HG03469 (cell line): Measurements from ENCODE around the gene IL17C.
"Not testable (repeated sequence)": the region's sequence is repeated elsewhere in the genome, so short reads cannot be mapped to it uniquely, and the experiment has no call there.

Experiments
- ATAC-seq: cut with Tn5 transposase; IDR thresholded peaks from one replicate; pipeline ENCODE4 v1.9.1; 2021; ENCODE audit warnings: mild to moderate bottlenecking, moderate library complexity, moderate number of reproducible peaks; ENCODE audit not compliant: unreplicated experiment

The IL17C gene

DNA sequence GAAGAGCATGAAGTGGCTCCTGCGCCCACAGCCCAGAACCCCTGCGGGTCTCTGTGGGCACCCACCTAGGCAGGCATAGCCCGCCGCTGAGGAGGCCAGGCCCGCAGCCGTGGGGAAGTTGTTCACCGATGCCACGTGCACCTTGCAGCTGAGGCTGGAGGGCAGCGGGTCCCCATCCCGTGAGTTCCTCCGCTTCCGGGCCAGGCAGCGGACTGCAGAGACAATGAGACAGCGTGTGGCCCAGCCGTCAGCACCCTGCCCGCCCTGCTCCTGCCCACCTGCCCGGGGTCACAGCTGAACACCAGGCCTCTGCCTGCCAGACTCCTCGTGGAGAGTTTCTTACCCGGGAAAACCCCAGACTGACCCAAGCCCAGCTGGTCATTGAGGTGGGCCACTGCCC, 19.0 kb downstream of the IL17C start:
- no peak for ATAC-seq

GRCh38 chr16:88658714-88659113, 20.3 kb downstream of the IL17C start:
- ATAC-seq: no peak

- no peak for ATAC-seq
Measured at GRCh38 chr16:88659160-88659559, 20.8 kb downstream of the IL17C start.

DNA sequence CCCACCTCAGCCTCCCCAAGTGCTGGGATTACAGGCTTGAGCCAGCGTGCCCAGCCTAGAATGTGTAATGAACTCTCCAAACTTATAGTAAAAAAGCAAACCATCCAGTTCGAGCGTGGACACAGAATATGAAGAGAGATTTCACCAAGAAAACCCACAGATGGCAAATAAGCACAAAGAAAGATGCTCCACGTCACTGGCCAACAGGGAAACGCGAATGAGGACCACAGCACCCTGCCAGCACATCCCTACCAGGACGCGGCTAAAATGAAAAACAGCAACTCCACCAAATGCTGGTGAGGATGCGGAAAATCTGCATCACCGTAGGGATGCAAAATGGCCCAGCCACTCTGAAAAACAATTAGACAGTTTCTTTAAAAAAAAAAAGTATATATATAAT, 23.1 kb downstream of the IL17C start:
- no peak for ATAC-seq

GRCh38 chr16:88662222-88662842, 24.0 kb downstream of the IL17C start:
- no peak for ATAC-seq

DNA sequence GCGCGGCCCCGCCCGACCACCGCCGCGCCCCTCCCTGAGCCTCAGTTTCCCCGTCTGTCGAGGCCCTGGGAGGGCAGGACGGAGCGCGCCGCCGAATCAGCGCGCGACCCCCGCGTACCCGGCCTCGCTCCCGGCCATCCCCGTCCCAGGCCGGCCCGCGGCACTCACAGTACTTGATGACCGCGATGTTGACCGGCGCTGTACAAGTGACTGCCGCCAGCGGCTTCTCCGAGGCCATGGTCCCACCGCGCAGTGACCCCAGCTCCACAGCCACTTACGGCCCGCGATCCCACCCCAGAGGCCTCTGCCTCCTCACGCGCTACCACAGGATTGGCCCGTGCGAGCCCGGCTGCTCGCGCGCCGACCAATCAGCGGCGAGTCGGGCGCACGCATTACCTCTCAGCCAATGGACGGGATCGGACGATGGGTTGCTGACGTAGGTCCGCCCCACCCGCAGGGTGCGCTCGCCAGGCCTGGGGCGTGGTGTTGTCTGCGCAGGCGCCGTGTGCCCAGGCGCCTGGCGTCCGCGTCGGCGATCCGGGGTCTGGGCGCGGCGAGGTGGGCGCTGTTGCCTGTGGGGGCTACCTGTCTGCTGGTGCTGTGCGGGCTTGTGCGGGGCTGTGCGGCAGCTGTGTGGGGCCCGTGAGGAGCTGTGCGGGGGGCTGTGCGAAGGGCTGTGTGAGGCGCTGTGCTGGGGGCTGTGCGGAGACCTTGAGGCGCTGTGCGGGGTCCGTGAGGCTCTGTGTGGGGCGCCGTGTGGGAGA, 24.7 kb downstream of the IL17C start, which contains the start of gene MVD:
Gene MVD, minus strand, starts transcription at position 249 of the 764 bp plus-strand sequence. Its CDS starts 11 bp downstream, at position 238.
- ATAC-seq: peak; percentile 88

- ATAC-seq: no peak
Measured at GRCh38 chr16:88665148-88665547, 26.8 kb downstream of the IL17C start.

DNA sequence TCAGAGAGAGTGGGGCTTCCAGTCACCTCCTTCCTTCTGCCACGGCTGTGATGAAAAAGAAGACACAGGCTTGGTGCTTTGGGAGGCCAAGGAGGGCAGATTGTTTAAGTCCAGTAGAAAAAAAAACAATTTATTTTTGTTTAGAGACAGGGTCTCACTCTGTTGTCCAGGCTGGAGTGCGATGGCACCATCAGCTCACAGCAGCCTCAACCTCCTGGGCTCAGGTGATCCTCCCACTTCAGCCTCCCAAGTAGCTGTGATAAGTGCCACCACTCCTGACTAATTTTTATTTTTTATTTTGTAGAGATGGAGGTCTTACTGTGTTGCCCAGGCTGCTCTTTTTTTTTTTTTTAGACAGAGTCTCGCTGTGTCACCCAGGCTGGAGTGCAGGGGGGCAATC, 27.2 kb downstream of the IL17C start:
- ATAC-seq: no peak

- ATAC-seq: no peak
Measured at GRCh38 chr16:88667461-88667860, 29.1 kb downstream of the IL17C start.

DNA sequence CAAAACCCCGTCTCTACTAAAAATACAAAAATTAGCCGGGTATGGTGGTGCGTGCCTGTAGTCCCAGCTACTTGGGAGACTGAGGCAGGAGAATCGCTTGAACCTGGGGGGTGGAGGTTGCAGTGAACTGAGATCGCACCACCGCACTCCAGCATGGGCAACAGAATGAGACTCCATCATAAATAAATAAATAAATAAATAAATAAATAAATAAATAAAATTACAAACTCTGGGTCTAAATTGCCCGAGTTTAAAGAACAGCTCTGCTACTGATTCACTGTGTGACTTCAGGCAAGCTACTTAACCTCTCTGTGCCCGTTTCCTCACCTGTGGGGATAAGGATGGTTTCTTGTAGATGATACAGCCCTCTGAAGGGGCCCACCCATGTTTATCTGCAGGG, 31.1 kb downstream of the IL17C start:
- not testable (repeated sequence) for ATAC-seq

DNA sequence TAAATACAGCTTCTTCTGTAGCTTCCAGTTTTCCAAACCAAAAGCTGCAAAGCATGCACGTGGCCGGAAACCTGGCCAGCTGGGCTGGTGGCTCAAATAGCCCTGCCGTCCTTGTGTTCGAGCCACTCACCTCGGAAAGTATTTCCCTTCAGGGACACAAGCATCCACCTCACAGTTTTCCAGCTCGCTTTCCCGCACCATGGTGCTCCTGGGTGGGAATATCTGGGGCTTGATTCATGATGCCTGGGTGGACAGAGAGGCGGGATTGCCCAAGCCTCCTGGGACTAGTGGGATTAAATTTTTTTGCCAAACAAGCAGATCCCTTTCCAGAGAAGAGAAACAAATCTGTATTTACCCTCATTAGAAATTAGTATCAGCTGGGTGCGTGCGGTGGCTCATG, 31.6 kb downstream of the IL17C start:
- ATAC-seq: no peak

DNA sequence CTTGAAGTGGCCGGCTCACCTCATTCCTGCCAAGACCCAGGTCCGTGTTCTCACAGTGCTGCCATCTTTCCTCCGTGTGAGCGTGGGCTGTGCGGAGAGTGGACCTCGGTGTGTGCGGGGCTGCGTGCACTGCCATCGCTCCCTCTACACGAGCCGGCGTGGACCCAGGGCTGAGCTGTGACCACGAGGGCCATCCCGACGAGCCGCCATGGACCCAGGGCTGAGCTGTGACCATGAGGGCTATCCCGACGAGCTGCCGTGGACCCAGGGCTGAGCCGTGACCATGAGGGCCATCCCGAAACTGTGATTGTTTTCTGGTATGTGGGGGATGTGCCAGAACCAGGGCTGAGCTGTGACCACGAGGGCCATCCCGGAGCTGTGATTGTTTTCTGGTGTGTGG, 33.4 kb downstream of the IL17C start:
- ATAC-seq: no peak

- no peak for ATAC-seq
Measured at GRCh38 chr16:88672776-88673175, 34.4 kb downstream of the IL17C start.

DNA sequence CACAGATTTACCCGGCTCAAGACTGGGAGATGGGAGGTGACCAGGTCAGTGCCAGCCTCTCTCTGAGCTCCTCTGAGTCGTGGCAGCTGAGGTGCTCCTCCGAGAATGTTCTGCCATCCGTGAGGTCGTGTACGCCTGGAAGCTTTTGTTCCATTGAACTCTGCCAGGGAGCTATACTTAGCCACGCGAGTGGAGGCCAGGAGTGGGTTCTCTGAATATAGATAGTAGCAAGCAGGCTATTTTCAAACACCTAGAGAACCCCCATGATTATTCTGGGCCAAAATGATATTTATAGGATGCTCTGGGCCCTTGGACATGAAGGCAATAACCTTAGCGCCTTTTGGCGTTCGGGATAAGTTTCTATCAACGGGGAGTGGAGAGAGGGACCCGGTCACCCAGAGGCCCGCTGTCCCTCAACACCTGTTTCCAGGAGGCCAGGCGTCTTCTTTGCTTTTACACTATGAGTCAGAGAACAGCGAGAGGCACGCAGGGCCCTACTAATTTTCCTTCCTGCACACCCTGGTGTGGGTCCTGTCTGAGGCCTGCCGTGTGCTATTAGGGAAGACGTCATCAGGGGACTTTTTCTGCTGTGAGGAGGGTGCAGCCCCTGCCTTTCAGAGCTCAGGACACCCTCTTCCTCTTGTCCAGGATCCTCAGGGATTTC, 35.5 kb downstream of the IL17C start:
- ATAC-seq: no peak

GRCh38 chr16:88676502-88677242, 38.3 kb downstream of the IL17C start:
- no peak for ATAC-seq

DNA sequence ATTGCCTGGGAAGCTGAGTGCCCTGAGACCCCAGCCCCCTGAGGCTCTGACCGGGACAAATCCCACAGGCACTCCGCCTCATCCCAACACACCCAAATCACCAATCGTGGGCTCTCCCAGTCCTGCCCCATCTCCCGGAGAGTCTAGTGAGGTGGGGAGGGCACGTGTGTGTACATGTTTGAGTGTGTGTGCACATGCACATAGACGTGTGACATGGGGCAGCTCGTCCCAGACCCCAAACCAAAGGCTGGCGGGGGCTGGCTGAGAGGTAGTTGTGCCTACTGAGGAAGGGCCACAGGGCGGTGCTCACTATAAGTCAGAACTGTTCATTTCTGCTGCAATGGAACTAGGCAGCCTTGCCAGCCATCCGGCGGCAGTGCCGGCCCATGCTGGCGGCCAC, 39.3 kb downstream of the IL17C start:
- ATAC-seq: no peak

GRCh38 chr16:88678224-88678979, 40.0 kb downstream of the IL17C start:
- no peak for ATAC-seq

DNA sequence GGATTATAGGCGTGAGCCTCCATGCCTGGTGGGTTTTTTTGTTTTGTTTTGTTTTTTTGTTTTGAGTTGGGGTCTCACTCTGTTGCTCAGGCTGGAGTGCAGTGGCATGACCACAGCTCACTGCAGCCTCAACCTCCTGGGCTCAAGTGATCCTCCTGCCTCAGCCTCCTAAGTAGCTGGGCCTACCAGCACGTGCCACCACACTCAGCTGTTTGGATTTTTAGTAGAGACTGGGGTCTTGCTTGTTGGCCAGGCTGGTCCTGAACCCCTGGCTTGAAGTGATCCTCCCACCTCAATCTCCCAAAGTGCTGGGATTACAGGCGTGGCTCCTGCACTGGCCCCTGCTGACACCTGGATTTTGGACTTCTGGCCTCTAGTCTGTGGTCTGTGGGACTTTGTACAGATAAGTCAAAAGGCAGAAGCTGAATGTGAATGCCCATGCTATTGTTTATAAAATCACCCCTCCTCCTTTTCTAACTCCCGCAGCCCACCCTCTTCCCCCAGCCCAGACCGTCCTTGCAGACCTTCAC, 42.2 kb downstream of the IL17C start:
- ATAC-seq: no peak

GRCh38 chr16:88681084-88681680, 42.8 kb downstream of the IL17C start:
- no peak for ATAC-seq
